ENCODE data around the gene KDM4C. TPM values are rescaled to one million over a fixed set of nuclear protein-coding genes. Genes with fewer than 3 reads are reported as not detected.

KDM4C gene
- total and polyA plus RNA-seq, 12 donors, result 6.1 to 18.2 (median 14.6) TPM

DNA sequence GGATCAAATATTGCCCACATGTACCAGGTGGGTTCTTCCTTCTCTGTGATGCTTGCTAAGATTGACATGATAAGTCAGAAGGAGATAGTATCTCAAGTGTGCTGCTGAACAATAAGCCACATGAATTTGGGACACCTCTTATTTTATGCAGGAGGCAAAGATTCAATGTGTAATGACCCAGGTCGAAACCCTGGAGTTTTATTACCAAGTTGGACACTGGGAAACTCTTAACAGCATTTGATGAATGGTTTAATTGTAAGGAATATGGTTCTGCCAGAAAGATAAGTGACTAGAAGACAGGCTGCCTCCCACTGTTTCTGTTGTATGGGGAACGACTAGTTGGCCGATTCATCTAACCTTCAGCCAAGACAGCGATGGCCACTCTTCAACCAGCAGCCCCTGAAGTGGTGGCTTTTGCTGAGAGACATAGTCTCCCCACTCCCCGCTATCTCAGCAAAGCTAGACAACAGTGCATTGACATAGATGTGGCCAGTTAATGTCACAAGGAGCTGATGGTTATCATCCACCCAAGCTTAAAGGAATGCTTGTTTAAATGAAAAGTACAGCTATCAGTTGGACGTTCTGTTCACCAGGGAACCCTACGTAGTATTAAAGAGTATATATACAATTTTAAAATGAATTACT is 407.7 kb downstream of the KDM4C start:
- Histone ChIP-seq H3K27ac (no peak overlapping the region), H3K4me1 (peaks cover 0 to 9% (median 0%) of the 10 kb centered on the region in 9 donors), H3K9me3 (no peaks in the 10 kb centered on the region), H3K4me3 (no peak overlapping the region), H3K27me3 (no peaks in the 10 kb centered on the region), H3K36me3 (peaks cover 0 to 40% (median 6%) of the 10 kb centered on the region in 9 donors)
- DNase-seq (no peak), ATAC-seq (no peak)
- WGBS, 2 donors, result 80 to 88% methylated on average over 7 of the region's 7 CpGs
- TF ChIP-seq, protein P1, sequence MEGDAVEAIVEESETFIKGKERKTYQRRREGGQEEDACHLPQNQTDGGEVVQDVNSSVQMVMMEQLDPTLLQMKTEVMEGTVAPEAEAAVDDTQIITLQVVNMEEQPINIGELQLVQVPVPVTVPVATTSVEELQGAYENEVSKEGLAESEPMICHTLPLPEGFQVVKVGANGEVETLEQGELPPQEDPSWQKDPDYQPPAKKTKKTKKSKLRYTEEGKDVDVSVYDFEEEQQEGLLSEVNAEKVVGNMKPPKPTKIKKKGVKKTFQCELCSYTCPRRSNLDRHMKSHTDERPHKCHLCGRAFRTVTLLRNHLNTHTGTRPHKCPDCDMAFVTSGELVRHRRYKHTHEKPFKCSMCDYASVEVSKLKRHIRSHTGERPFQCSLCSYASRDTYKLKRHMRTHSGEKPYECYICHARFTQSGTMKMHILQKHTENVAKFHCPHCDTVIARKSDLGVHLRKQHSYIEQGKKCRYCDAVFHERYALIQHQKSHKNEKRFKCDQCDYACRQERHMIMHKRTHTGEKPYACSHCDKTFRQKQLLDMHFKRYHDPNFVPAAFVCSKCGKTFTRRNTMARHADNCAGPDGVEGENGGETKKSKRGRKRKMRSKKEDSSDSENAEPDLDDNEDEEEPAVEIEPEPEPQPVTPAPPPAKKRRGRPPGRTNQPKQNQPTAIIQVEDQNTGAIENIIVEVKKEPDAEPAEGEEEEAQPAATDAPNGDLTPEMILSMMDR (IDR thresholded peaks at IDR 0.05), result no peak
- intact Hi-C loops (cut with DNase I), result loop anchor here in 1 of 10 donors (10.0 kb wide), 1 partner anchor 261 kb away; no protein-coding TSS in a partner anchor

DNA sequence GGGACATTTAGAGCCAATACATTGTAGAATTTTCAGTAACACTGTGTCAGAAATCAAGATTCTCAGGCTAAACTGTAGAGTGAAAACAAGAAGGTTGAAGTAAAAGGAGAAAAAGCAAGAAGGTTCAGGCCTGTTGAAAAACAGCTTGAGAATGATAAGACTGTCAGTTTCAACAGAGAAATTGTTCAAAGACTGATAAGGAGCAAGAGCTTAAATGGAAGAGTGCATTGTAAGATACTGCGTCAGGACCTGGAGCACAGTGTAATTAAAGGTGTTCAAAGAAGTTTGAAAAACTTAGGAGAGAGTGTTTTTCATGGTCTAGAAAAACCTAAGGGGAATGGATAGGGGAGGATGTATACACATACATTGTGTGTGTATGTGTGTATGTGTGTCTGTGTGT is 408.3 kb downstream of the KDM4C start:
- ATAC-seq (no peak), DNase-seq (no peak)
- TF ChIP-seq, protein P1 (IDR thresholded peaks at IDR 0.05), result no peak
- Histone ChIP-seq H3K4me1 (peaks cover 0 to 9% (median 0%) of the 10 kb centered on the region in 9 donors), H3K27ac (no peak overlapping the region), H3K27me3 (no peaks in the 10 kb centered on the region), H3K9me3 (no peaks in the 10 kb centered on the region), H3K4me3 (no peak overlapping the region), H3K36me3 (peaks cover 0 to 46% (median 6%) of the 10 kb centered on the region in 9 donors)
- intact Hi-C loops (cut with DNase I), result loop anchor here in 1 of 10 donors (10.0 kb wide), 1 partner anchor 261 kb away; no protein-coding TSS in a partner anchor
- 91 to 97% methylated on average over 1 of the region's 1 CpG for WGBS, 2 donors

DNA sequence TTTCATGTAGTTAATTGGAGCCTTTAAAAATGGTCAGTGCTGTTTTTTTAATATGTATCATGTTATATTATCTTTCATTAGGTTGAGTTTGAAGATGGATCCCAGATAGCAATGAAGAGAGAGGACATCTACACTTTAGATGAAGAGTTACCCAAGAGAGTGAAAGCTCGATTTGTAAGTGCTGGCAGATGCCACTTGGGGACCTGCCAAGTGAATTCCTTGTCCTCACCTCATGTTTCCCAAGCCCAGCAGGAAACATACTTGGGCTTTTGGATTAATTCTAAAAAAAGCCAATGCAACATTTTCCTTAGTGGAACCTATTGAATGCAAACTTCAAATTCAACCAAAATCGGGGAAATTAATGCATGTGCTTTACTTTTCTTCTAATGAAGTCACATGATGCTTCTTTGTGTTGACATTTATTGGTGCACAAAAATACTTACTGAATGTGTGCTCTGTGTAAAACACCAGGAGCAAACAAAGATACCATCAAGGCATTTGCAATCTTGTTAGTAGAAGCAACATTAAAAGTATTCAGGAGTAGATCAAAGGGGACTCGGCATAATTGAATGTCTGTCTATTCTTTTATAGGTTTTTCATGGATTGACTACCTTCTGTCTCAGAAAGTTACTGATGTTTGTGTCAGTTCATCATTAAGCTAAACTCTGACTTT is 412.1 kb downstream of the KDM4C start:
- Histone ChIP-seq H3K9me3 (no peaks in the 10 kb centered on the region), H3K27ac (no peak overlapping the region), H3K4me1 (peaks cover 0 to 19% (median 0%) of the 10 kb centered on the region in 9 donors), H3K4me3 (no peak overlapping the region), H3K36me3 (peaks cover 0 to 62% (median 8%) of the 10 kb centered on the region in 9 donors), H3K27me3 (no peaks in the 10 kb centered on the region)
- intact Hi-C loops (cut with DNase I), result loop anchor here in 2 of 10 donors (10.0 kb wide), 2 partner anchors 85 to 265 kb away; no protein-coding TSS in a partner anchor
- TF ChIP-seq, protein P1 (IDR thresholded peaks at IDR 0.05), result no peak
- DNase-seq (no peak), ATAC-seq (no peak)
- 66 to 68% methylated on average over 3 of the region's 3 CpGs for WGBS, 2 donors

DNA sequence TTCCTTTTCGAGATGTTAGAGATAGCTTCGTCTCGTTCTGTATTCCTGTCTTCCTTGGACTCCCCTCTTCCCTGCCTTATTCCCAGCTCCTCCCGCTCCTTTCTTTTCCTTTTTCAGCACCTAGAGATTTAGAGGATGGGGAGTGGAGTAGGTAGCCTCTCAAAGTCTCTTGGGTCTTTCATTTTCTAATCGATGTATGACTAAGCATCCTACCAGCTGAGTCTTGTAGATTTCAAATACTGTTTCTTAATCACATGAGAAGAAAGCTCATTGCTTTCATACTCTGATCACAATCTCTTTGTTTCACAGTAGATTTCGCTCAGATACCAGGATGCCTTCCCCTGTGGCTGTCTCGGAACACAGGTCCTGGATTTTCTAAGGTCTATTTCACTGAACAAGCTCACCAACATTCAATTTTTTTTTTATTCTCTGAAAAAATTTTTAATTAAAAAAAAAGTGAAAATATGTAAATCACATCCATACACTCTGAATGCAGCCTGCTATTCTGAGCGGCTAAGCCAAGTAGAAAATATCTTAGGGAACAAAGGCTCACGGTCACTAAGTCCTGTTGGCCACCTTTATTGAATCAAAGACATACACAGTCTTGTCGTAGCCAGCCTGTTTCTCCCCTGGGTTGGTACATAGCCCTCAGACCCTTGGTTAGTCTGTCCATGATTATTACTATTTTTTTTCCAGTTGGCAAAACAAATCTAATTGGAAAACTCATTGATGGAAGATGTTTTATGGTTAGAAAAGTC is 413.8 kb downstream of the KDM4C start:
- WGBS, 2 donors, result 95 to 97% methylated on average over 10 of the region's 10 CpGs
- H3K27me3 ChIP-seq, result no peaks in the 10 kb centered on the region
- intact Hi-C loops (cut with DNase I), result loop anchor here in 1 of 10 donors (10.0 kb wide), 1 partner anchor 87 kb away; no protein-coding TSS in a partner anchor

More for the DNA sequence above, 413.8 kb downstream of the KDM4C start:
- Histone ChIP-seq H3K36me3 (peaks cover 0 to 50% (median 3%) of the 10 kb centered on the region in 9 donors), H3K9me3 (no peaks in the 10 kb centered on the region), H3K4me1 (peaks cover 0 to 25% (median 0%) of the 10 kb centered on the region in 9 donors), H3K27ac (no peak overlapping the region), H3K4me3 (no peak overlapping the region)
- TF ChIP-seq, protein P1 (IDR thresholded peaks at IDR 0.05), result no peak
- ATAC-seq (no peak), DNase-seq (no peak)
